ENCODE measurements around the gene SLC6A5. TPM values are rescaled to one million over a fixed set of nuclear protein-coding genes. Genes with fewer than 3 reads are reported as not detected.

SLC6A5 gene
- total RNA-seq, 1 experiment from 2014 or later: not detected

GRCh38 chr11:20658135-20658534 is 58.7 kb downstream of the SLC6A5 start:
- Histone ChIP-seq H4K5ac (ENCODE audit: insufficient read length, low read depth, low read length) (no peak overlapping the region), H2BK15ac (ENCODE audit: low read depth, low read length) (no peak overlapping the region), H3T11ph (ENCODE audit: low read length) (no peak overlapping the region), H3K9ac (ENCODE audit: extremely low read depth, insufficient read length, low read length) (no peak overlapping the region), H2BK120ac (ENCODE audit: low read depth, low read length, poor library complexity, severe bottlenecking) (no peak overlapping the region), H3K18ac (ENCODE audit: insufficient read length, low read depth, low read length) (no peak overlapping the region), H2AFZ (ENCODE audit: low read length) (no peak overlapping the region), H3K9me3 (ENCODE audit: control insufficient read depth, low read depth, low read length) (no peaks in the 10 kb centered on the region), H2BK20ac (ENCODE audit: low read depth, low read length, poor library complexity, severe bottlenecking) (no peak overlapping the region), H2BK5ac (ENCODE audit: insufficient read length, low read length) (no peak overlapping the region), H3K27me3 (ENCODE audit: insufficient read depth, low read length) (no peaks in the 10 kb centered on the region), H3K23ac (ENCODE audit: insufficient read length, low read depth, low read length) (no peak overlapping the region), H3K4ac (ENCODE audit: low read depth, low read length) (no peak overlapping the region), H3K4me2 (ENCODE audit: insufficient read depth, insufficient read length, low read length) (no peak overlapping the region), H3K79me1 (ENCODE audit: insufficient read depth, low read depth, low read length, poor library complexity, severe bottlenecking) (no peaks in the 10 kb centered on the region), H2BK12ac (ENCODE audit: insufficient read length, low read depth, low read length) (no peak overlapping the region), H3K79me2 (ENCODE audit: insufficient read depth, low read length) (no peaks in the 10 kb centered on the region), H3K4me1 (ENCODE audit: insufficient read depth, low read length) (peaks cover 5% of the 10 kb centered on the region; the same call in 1 of the 2 replicates), H2AK5ac (ENCODE audit: insufficient read length, low read length) (no peak overlapping the region), H3K56ac (ENCODE audit: insufficient read length, low read depth, low read length) (no peak overlapping the region), H3K14ac (ENCODE audit: insufficient read depth, low read length) (no peak overlapping the region), H3K23me2 (ENCODE audit: insufficient read length, low read depth, low read length, poor library complexity, severe bottlenecking) (no peaks in the 10 kb centered on the region), H4K20me1 (ENCODE audit: control insufficient read depth, insufficient read depth, insufficient read length) (no peaks in the 10 kb centered on the region), H4K8ac (replicated peaks; ENCODE audit: insufficient read length, low read depth, low read length) (no peak overlapping the region), H4K91ac (ENCODE audit: insufficient read length, low read depth, low read length) (no peak overlapping the region), H3K27ac (ENCODE audit: insufficient read length, low read depth, low read length) (no peak overlapping the region)
- WGBS (ENCODE audit: extremely low coverage, insufficient read length, low lambda C conversion rate): no CpG with 5 or more reads among the region's 1 CpG
- Mint-ChIP-seq H3K27ac (no peak overlapping the region), H3K4me3 (no peak overlapping the region), H3K27me3 (ENCODE audit: low read depth) (peaks cover 12% of the 10 kb centered on the region; the same call in 1 of the 2 replicates), H3K4me1 (peaks cover 19 to 20% of the 10 kb centered on the region in 2 experiments), H3K36me3 (ENCODE audit: insufficient read depth in 1 of 3, low read depth in 3 of 3) (no peaks in the 10 kb centered on the region), H3K9me3 (no peaks in the 10 kb centered on the region)
- TF ChIP-seq CTCF (conservative IDR thresholded peaks at IDR 0.05): no peak
- DNase-seq: no peak

Measured in H9 (cell line).